ENCODE measurements around the gene HNRNPA2B1.

HNRNPA2B1 gene

GRCh38 chr7:26141077-26141476 is 59.5 kb downstream of the HNRNPA2B1 start:
- no peak for DNase-seq

GRCh38 chr7:26140380-26140779 is 60.2 kb downstream of the HNRNPA2B1 start:
- no peak for DNase-seq

All from activated naive CD4-positive, alpha-beta T cell treated with anti-CD3 and anti-CD28 coated beads, Interleukin-2, amount 50 U/mL, for 16 hours (primary cell).